A549 (cell line): Measurements from ENCODE around the gene NUDT9. TPM values are rescaled to one million over a fixed set of nuclear protein-coding genes. Genes with fewer than 3 reads are reported as not detected.

Experiments used
- ATAC-seq, 2 experiments: fragments of 200-7000 bp in 1 of 2; fragments of >200 bp in 1 of 2; cut with Nextera tagmentation in 1 of 2; cut with Tn5 transposase in 1 of 2; 3 replicates each; pipeline versions ENCODE4 v1.8.0 to v1.9.1; 2018 to 2020; ENCODE audit warnings: mild to moderate bottlenecking in 1 of 2, moderate library complexity in 1 of 2
- CTCF ChIA-PET: fragments of 300-600 bp; sonication (Branson Sonifier 250); formaldehyde crosslinking; extraction: SDS; loops from one replicate; lab custom pipeline; 2021; ENCODE audit warnings: antibody characterized with exemption, inconsistent platforms; lab: Yijun Ruan, JAX
- POLR2A ChIA-PET: fragments of 350-600 bp; formaldehyde crosslinking; extraction: SDS; loops from one replicate; lab custom pipeline; 2021; ENCODE audit warnings: antibody characterized with exemption, inconsistent platforms; lab: Yijun Ruan, JAX
- DNase-seq, 2 experiments: peaks; one replicate each; pipeline versions ENCODE4 v3.0.0 to v3.0.0-alpha.2; 2011 to 2016; ENCODE audit warnings: low read depth in 1 of 2, low spot score in 1 of 2
- FAIRE-seq: peaks from 2 replicates; lab custom pipeline; 2011; peaks lifted over from hg19 to GRCh38; lab: Jason Lieb, UNC
- H3K27ac ChIP-seq, 2 experiments: fragments of >200 bp; sonication (Bioruptor Twin); formaldehyde crosslinking; 3 replicates each; pipeline ENCODE4 v1.5.1; 2016 to 2017
- H3K4me1 ChIP-seq: fragments of >200 bp; sonication (Bioruptor Twin); formaldehyde crosslinking; 3 replicates; pipeline ENCODE4 v1.6.1; 2016
- H3K4me2 ChIP-seq: fragments of >200 bp; sonication (Bioruptor Twin); formaldehyde crosslinking; 3 replicates; pipeline ENCODE4 v1.6.1; 2016
- H3K4me3 ChIP-seq: fragments of >200 bp; sonication (Bioruptor Twin); formaldehyde crosslinking; 3 replicates; pipeline ENCODE4 v1.5.1; 2016
- H3K9me3 ChIP-seq: fragments of >200 bp; sonication (Bioruptor Twin); formaldehyde crosslinking; 3 replicates; pipeline ENCODE4 v1.6.1; 2016
- BHLHE40 ChIP-seq: IDR thresholded peaks from 2 replicates; pipeline ENCODE4 v1.6.1; 2012; ENCODE audit warnings: low read depth, low read length, inconsistent platforms
- CBX8 ChIP-seq: fragments of 200-600 bp; sonication (generic); IDR thresholded peaks from 2 replicates; pipeline ENCODE4 v1.6.1; 2016
- EHF ChIP-seq: fragments of 250-450 bp; sonication (Bioruptor Pico); IDR thresholded peaks from 2 replicates; pipeline ENCODE4 v1.5.0; 2020; ENCODE audit warnings: mild to moderate bottlenecking
- EHMT2 ChIP-seq: fragments of 200-600 bp; sonication (generic); IDR thresholded peaks from 2 replicates; pipeline ENCODE4 v1.6.1; 2016; ENCODE audit warnings: antibody characterized with exemption, low read depth, mild to moderate bottlenecking, moderate library complexity
- FOSB ChIP-seq: fragments of 250-450 bp; sonication (Bioruptor Pico); IDR thresholded peaks from 2 replicates; pipeline ENCODE4 v1.5.0; 2020; ENCODE audit warnings: mild to moderate bottlenecking, moderate library complexity
- HDAC2 ChIP-seq: fragments of 200-600 bp; sonication (generic); IDR thresholded peaks from 2 replicates; pipeline ENCODE4 v1.6.1; 2016
- HEYL ChIP-seq: fragments of 250-450 bp; sonication (Bioruptor Pico); IDR thresholded peaks from 2 replicates; pipeline ENCODE4 v1.8.0; 2021; ENCODE audit warnings: mild to moderate bottlenecking, moderate library complexity
- HOXA7 ChIP-seq: fragments of 250-450 bp; sonication (Bioruptor Pico); IDR thresholded peaks from 2 replicates; pipeline ENCODE4 v1.5.0; 2020; ENCODE audit warnings: mild to moderate bottlenecking, moderate library complexity
- HOXB13 ChIP-seq: fragments of 250-450 bp; sonication (Bioruptor Pico); IDR thresholded peaks from 2 replicates; pipeline ENCODE4 v1.5.0; 2020; ENCODE audit warnings: low read depth, mild to moderate bottlenecking, moderate library complexity
- JUN ChIP-seq, 2 experiments: fragments of >200 bp; sonication (Bioruptor Twin); formaldehyde crosslinking; IDR thresholded peaks; 2 replicates in 1 of 2; 3 replicates in 1 of 2; pipeline ENCODE4 v1.6.1; 2016 to 2017
- KDM5A ChIP-seq: fragments of 200-600 bp; sonication (generic); IDR thresholded peaks from 2 replicates; pipeline ENCODE4 v1.6.1; 2016; ENCODE audit warnings: antibody characterized with exemption, mild to moderate bottlenecking
- MYC ChIP-seq: IDR thresholded peaks from 2 replicates; pipeline ENCODE4 v1.6.1; 2012; ENCODE audit warnings: mild to moderate bottlenecking, inconsistent platforms, low read length, improper control_type of control experiment, borderline replicate concordance
- NR3C1 ChIP-seq: fragments of >200 bp; sonication (Bioruptor Twin); formaldehyde crosslinking; IDR thresholded peaks from 3 replicates; pipeline ENCODE4 v1.6.1; 2017
- POLR2AphosphoS2 ChIP-seq: conservative IDR thresholded peaks from 2 replicates; pipeline ENCODE4 v1.6.1; 2012; ENCODE audit warnings: low read length, improper control_type of control experiment, inconsistent platforms
- RAD21 ChIP-seq, 2 experiments: fragments of >200 bp in 1 of 2; sonication (Bioruptor Twin) in 1 of 2; formaldehyde crosslinking in 1 of 2; IDR thresholded peaks in 1 of 2; conservative IDR thresholded peaks in 1 of 2; 2 replicates in 1 of 2; 3 replicates in 1 of 2; pipeline ENCODE4 v1.6.1; 2012 to 2018; ENCODE audit warnings: inconsistent platforms in 1 of 2
- RFX5 ChIP-seq: fragments of 450-650 bp; IDR thresholded peaks from 2 replicates; pipeline ENCODE4 v1.7.1; 2014; ENCODE audit warnings: antibody characterized with exemption, mild to moderate bottlenecking, moderate library complexity
- SREBF2 ChIP-seq: fragments of 450-650 bp; IDR thresholded peaks from 2 replicates; pipeline ENCODE4 v1.6.1; 2014; ENCODE audit warnings: mild to moderate bottlenecking, moderate library complexity
- ZFP36 ChIP-seq: fragments of 450-650 bp; IDR thresholded peaks from 2 replicates; pipeline ENCODE4 v1.6.1; 2014; ENCODE audit warnings: borderline replicate concordance; ENCODE audit not compliant: partially characterized antibody
- ZNF302 ChIP-seq: fragments of 250-450 bp; sonication (Bioruptor Pico); IDR thresholded peaks from 2 replicates; pipeline ENCODE4 v1.9.0; 2021; ENCODE audit warnings: inconsistent platforms, mild to moderate bottlenecking, moderate library complexity
- ZSCAN20 ChIP-seq: fragments of 250-450 bp; sonication (Bioruptor Pico); IDR thresholded peaks from 2 replicates; pipeline ENCODE4 v1.8.0; 2022; ENCODE audit warnings: mild to moderate bottlenecking, moderate library complexity
- WGBS: methylation state at CpG from one replicate; pipeline ENCODE4 v1.1.6; 2017; ENCODE audit errors: missing lambda C conversion rate; 5-methylcytosine and 5-hydroxymethylcytosine counted together
- polyA plus RNA-seq, 4 experiments: library from polyadenylated mRNA; depleted of rRNA in 3 of 4; stranded (reverse); fragments of >200 nt; fragmentation: RNase III in 1 of 4; extraction: RNeasy Plus Mini Kit Qiagen cat#74134 plus additional on column Dnase treatment in 1 of 4; gene quantifications; 2 replicates in 3 of 4; 3 replicates in 1 of 4; pipeline ENCODE4 v1.2.3, GENCODE V29; 2011 to 2017
- TF ChIP-seq, protein P1 (sequence below): fragments of >200 bp; sonication (Bioruptor Twin); formaldehyde crosslinking; IDR thresholded peaks from 3 replicates; pipeline ENCODE4 v1.5.1; 2016
- TF ChIP-seq, protein P2 (sequence below): fragments of 450-650 bp; IDR thresholded peaks from 2 replicates; pipeline ENCODE4 v1.6.1; 2014; ENCODE audit warnings: antibody characterized with exemption
- TF ChIP-seq, protein P3 (sequence below): fragments of >200 bp; sonication (Bioruptor Twin); formaldehyde crosslinking; IDR thresholded peaks from 2 replicates; pipeline ENCODE4 v1.6.1; 2016
- TF ChIP-seq, protein P4 (sequence below): fragments of 250-450 bp; sonication (Bioruptor Pico); IDR thresholded peaks from 2 replicates; pipeline ENCODE4 v1.5.0; 2020; ENCODE audit warnings: low read depth, mild to moderate bottlenecking, moderate library complexity

The NUDT9 gene
- polyA plus RNA-seq, 2 of the 4 experiments (the other 2 are of a cell fraction) = 36.7 to 44.0 TPM

DNA sequence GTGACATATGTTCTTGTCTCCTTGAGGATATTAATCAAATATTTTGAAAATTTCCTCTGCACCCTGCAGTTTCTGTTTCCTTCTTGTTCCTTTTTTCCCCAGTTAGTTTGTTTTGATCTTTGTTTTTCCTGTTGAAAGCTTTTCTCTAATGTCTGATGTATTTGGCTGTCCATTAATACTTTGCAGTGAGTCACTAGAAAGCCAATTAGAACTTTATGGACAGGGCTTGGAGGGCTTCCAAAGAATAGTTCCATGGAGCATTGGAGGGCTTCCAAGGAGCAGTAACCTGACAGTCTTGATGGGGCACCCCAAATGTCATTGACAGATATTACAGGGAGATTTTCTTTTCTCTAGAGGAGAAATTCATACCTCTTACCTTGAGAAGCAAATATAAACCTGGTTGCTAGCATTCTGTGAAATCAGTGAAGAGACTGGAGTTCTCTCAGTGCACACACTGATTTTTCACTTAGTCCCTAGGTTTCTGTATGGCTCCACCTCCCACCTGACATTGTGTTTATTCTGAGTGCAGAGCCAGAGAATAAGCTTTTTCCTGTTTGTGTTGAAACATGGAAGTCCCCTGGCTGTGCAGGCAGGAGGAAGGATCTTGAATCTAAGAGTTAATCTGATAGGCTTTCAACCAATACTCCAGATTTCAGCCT, 80.3 kb downstream of the NUDT9 start:
- ATAC-seq (no peak), FAIRE-seq (no peak)
- CTCF ChIA-PET = no interaction called here
- no peaks in the 10 kb centered on the region for H3K9me3 ChIP-seq
- no peaks in the 10 kb centered on the region for H3K4me1 ChIP-seq
- TF ChIP-seq ZNF302 (CRISPR knock-in tag) (no peak), MYC (no peak), BHLHE40 (no peak), SREBF2 (no peak), HDAC2 (no peak), NR3C1 (no peak), HEYL (CRISPR knock-in tag) (no peak)
- TF ChIP-seq, protein P1, sequence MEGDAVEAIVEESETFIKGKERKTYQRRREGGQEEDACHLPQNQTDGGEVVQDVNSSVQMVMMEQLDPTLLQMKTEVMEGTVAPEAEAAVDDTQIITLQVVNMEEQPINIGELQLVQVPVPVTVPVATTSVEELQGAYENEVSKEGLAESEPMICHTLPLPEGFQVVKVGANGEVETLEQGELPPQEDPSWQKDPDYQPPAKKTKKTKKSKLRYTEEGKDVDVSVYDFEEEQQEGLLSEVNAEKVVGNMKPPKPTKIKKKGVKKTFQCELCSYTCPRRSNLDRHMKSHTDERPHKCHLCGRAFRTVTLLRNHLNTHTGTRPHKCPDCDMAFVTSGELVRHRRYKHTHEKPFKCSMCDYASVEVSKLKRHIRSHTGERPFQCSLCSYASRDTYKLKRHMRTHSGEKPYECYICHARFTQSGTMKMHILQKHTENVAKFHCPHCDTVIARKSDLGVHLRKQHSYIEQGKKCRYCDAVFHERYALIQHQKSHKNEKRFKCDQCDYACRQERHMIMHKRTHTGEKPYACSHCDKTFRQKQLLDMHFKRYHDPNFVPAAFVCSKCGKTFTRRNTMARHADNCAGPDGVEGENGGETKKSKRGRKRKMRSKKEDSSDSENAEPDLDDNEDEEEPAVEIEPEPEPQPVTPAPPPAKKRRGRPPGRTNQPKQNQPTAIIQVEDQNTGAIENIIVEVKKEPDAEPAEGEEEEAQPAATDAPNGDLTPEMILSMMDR = no peak
- TF ChIP-seq, all 56 proteins: peak for 0
- POLR2A ChIA-PET = no interaction called here
- no peak for DNase-seq
- Histone ChIP-seq H3K4me3 (no peak overlapping the region), H3K27ac (no peak overlapping the region), H3K4me2 (no peak overlapping the region)

DNA sequence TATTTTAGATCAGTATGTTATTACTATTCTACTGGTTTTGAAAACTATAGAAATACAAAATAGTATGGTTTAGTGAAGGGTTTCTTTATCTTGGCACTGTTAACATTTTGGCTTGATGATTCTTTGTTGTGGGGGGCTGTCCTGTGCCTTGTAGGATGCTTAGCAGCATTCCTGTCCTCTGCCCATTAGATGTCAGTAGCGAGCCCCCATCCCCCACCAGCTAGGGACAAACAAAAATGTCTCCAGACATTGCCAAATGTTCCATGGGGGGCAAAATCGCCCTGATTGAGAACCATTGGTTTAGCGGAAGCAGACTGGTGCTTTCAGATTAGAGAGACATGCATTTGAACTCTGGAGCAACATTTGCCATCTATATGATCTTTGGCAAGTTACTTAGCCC, 83.5 kb downstream of the NUDT9 start:
- no peak for DNase-seq
- WGBS = 39% methylated on average over 3 of the region's 3 CpGs

DNA sequence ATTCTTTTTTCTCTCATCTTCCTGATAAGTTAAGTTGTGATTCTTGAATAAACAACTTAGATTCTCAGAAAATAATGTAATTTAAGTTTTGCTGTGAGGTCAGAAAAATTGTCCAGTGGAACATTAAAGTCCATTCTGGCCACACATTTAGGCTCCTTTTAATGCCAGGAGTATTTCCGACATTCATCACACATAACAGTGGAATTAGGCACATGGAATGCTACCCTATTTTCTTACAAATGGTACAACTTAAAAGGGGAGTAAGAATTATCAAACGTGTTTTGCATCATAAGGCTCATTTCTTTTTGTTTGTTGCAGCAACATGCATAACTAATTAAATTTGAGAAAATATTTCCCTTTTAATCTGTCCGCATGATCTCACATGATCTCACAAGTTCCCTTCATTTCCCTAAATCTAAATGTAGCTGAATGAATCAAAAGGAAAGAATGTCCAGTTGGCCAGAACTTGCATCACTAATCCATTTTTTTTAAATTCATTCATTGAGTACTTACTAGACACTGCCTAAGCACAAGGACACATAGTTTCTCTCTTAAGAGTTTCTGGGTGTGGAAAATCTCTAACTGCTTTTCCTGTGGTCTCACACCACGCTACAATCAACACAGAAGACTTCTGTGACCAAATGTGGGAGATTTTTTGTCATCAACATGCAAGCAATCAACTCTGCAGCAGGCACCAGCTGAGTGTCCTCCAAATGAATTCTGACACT, 84.8 kb downstream of the NUDT9 start:
- no peak overlapping the region for H3K4me2 ChIP-seq
- H3K9me3 ChIP-seq = no peaks in the 10 kb centered on the region
- FAIRE-seq = no peak
- no peaks in the 10 kb centered on the region for H3K4me1 ChIP-seq
- WGBS = 46% methylated on average over 4 of the region's 4 CpGs
- H3K27ac ChIP-seq = no peak overlapping the region
- no peak for ATAC-seq
- TF ChIP-seq POLR2AphosphoS2 (no peak), RFX5 (no peak), HDAC2 (no peak), KDM5A (no peak), ZSCAN20 (CRISPR knock-in tag) (no peak), EHMT2 (no peak), FOSB (CRISPR knock-in tag) (no peak), JUN (IDR thresholded peaks at IDR 0.05) (no peak)
- TF ChIP-seq, protein P2, sequence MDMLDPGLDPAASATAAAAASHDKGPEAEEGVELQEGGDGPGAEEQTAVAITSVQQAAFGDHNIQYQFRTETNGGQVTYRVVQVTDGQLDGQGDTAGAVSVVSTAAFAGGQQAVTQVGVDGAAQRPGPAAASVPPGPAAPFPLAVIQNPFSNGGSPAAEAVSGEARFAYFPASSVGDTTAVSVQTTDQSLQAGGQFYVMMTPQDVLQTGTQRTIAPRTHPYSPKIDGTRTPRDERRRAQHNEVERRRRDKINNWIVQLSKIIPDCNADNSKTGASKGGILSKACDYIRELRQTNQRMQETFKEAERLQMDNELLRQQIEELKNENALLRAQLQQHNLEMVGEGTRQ = no peak
- TF ChIP-seq, protein P3, sequence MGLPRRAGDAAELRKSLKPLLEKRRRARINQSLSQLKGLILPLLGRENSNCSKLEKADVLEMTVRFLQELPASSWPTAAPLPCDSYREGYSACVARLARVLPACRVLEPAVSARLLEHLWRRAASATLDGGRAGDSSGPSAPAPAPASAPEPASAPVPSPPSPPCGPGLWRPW = no peak
- POLR2A ChIA-PET = no interaction called here
- DNase-seq = no peak
- no peak overlapping the region for H3K4me3 ChIP-seq
- CTCF ChIA-PET = no interaction called here

More for the DNA sequence above, 83.5 kb downstream of the NUDT9 start:
- H3K9me3 ChIP-seq = no peaks in the 10 kb centered on the region
- H3K4me2 ChIP-seq = no peak overlapping the region
- TF ChIP-seq, protein P3 = no peak
- TF ChIP-seq ZFP36 (no peak), CBX8 (no peak), HOXB13 (no peak), EHF (CRISPR knock-in tag) (no peak), HOXA7 (CRISPR knock-in tag) (no peak), RAD21 (conservative IDR thresholded peaks at IDR 0.05 in 1 of 2, IDR thresholded peaks at IDR 0.05 in 1 of 2) (no peak)
- TF ChIP-seq, protein P4, sequence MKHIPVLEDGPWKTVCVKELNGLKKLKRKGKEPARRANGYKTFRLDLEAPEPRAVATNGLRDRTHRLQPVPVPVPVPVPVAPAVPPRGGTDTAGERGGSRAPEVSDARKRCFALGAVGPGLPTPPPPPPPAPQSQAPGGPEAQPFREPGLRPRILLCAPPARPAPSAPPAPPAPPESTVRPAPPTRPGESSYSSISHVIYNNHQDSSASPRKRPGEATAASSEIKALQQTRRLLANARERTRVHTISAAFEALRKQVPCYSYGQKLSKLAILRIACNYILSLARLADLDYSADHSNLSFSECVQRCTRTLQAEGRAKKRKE (CRISPR knock-in tag) = no peak
- TF ChIP-seq, protein P2 = no peak
- TF ChIP-seq, all 56 proteins: peak for 0
- no peak for FAIRE-seq
- Histone ChIP-seq H3K4me1 (no peaks in the 10 kb centered on the region), H3K4me3 (no peak overlapping the region), H3K27ac (no peak overlapping the region)
- ATAC-seq = no peak
- CTCF ChIA-PET = no interaction called here
- POLR2A ChIA-PET = no interaction called here
